GM12878 (cell line): Measurements from ENCODE around the gene GTSF1L. TPM values are rescaled to one million over a fixed set of nuclear protein-coding genes. Genes with fewer than 3 reads are reported as not detected.

Experiments
- BACH1 ChIP-seq: fragments of 450-650 bp; IDR thresholded peaks from 2 replicates; pipeline ENCODE4 v1.6.1; 2017; ENCODE audit warnings: mild to moderate bottlenecking, borderline replicate concordance
- CREM ChIP-seq: IDR thresholded peaks from 2 replicates; pipeline ENCODE4 v1.6.1; 2014; ENCODE audit warnings: antibody characterized with exemption, low read depth
- DPF2 ChIP-seq: fragments of 450-650 bp; IDR thresholded peaks from 2 replicates; pipeline ENCODE4 v1.6.1; 2017; ENCODE audit warnings: mild to moderate bottlenecking
- NFIC ChIP-seq: IDR thresholded peaks from 2 replicates; pipeline ENCODE4 v1.6.1; 2012; ENCODE audit warnings: low read depth, mild to moderate bottlenecking, inconsistent platforms, low read length, moderate library complexity
- NFYB ChIP-seq: IDR thresholded peaks from 2 replicates; pipeline ENCODE4 v1.6.1; 2011; ENCODE audit warnings: low read depth, mild to moderate bottlenecking, low read length, improper control_type of control experiment, moderate library complexity; ENCODE audit not compliant: insufficient read depth
- NKRF ChIP-seq: fragments of 450-650 bp; conservative IDR thresholded peaks from 2 replicates; pipeline ENCODE4 v1.6.1; 2017; ENCODE audit warnings: mild to moderate bottlenecking, moderate library complexity
- RAD51 ChIP-seq: fragments of 450-650 bp; IDR thresholded peaks from 2 replicates; pipeline ENCODE4 v1.6.1; 2016; ENCODE audit warnings: moderate library complexity, mild to moderate bottlenecking, inconsistent platforms
- RBBP5 ChIP-seq: fragments of 200-600 bp; sonication (generic); conservative IDR thresholded peaks from 2 replicates; pipeline ENCODE4 v1.6.1; 2016
- SMC3 ChIP-seq: IDR thresholded peaks from 2 replicates; pipeline ENCODE4 v1.6.1; 2011; ENCODE audit warnings: low read length, improper control_type of control experiment, borderline replicate concordance
- SRF ChIP-seq, 2 experiments: IDR thresholded peaks; 2 replicates each; pipeline ENCODE4 v1.6.1; 2011; ENCODE audit warnings: low read depth in 2 of 2, low read length in 2 of 2, mild to moderate bottlenecking in 1 of 2, moderate library complexity in 1 of 2
- TCF3 ChIP-seq: IDR thresholded peaks from 2 replicates; pipeline ENCODE4 v1.6.1; 2012; ENCODE audit warnings: low read depth, mild to moderate bottlenecking, low read length, borderline replicate concordance; ENCODE audit not compliant: insufficient read depth
- USF1 ChIP-seq: IDR thresholded peaks from 2 replicates; pipeline ENCODE4 v1.6.1; 2011; ENCODE audit warnings: borderline replicate concordance, low read depth, mild to moderate bottlenecking, moderate library complexity, mixed read lengths, low read length; ENCODE audit not compliant: insufficient read depth; ENCODE audit errors: extremely low read length
- WRNIP1 ChIP-seq: IDR thresholded peaks from 2 replicates; pipeline ENCODE4 v1.6.1; 2011; ENCODE audit warnings: low read depth, low read length, improper control_type of control experiment, borderline replicate concordance
- YBX1 ChIP-seq: fragments of 450-650 bp; IDR thresholded peaks from 2 replicates; pipeline ENCODE4 v1.6.1; 2016; ENCODE audit warnings: antibody characterized with exemption
- ZBTB33 ChIP-seq: fragments of 450-650 bp; IDR thresholded peaks from 2 replicates; pipeline ENCODE4 v1.6.1; 2017; ENCODE audit warnings: mild to moderate bottlenecking
- ZNF592 ChIP-seq: fragments of 450-650 bp; IDR thresholded peaks from 2 replicates; pipeline ENCODE4 v1.6.1; 2017; ENCODE audit warnings: mild to moderate bottlenecking, moderate library complexity
- ZNF622 ChIP-seq: fragments of 450-650 bp; IDR thresholded peaks from 2 replicates; pipeline ENCODE4 v1.6.1; 2017; ENCODE audit warnings: mild to moderate bottlenecking, inconsistent platforms
- ZZZ3 ChIP-seq: IDR thresholded peaks from 2 replicates; pipeline ENCODE4 v1.6.1; 2011; ENCODE audit warnings: low read depth; ENCODE audit not compliant: control insufficient read depth, insufficient read length
- polyA plus RNA-seq, 11 experiments: library from polyadenylated mRNA; depleted of rRNA in 4 of 11; unstranded in 6 of 11; stranded (reverse) in 5 of 11; fragments of >200 nt; fragmentation: Nextera tagmentation in 4 of 11; fragmentation: Illumina TruSeq in 1 of 11; extraction: Ambion mirVana in 4 of 11; extraction: Trizol in 1 of 11; gene quantifications; 1 replicate in 1 of 11; 2 replicates in 10 of 11; pipeline versions ENCODE4 v1.2.1 to v1.2.3, GENCODE V29; 2011 to 2016; ENCODE audit warnings: inconsistent platforms in 2 of 11, missing spikeins in 2 of 11, low read depth in 1 of 11
- total RNA-seq, 4 experiments: library from RNA; depleted of rRNA in 3 of 4; stranded (reverse); fragments of >200 nt in 3 of 4; fragmentation: Illumina TruSeq in 1 of 4; extraction: Trizol in 1 of 4; gene quantifications; 2 replicates each; pipeline versions ENCODE4 v1.2.1 to v1.2.3, GENCODE V29; 2013 to 2021
- TF ChIP-seq, protein P1 (sequence below): IDR thresholded peaks from 2 replicates; pipeline ENCODE4 v1.6.1; 2011; ENCODE audit warnings: mild to moderate bottlenecking, low read depth, low read length, moderate library complexity; ENCODE audit not compliant: insufficient replicate concordance

Gene GTSF1L
- total and polyA plus RNA-seq, 10 of the 15 experiments (the other 5 are each of a cell fraction or from before 2014, with no cell fraction given) = 0.56 to 2.4 (median 1.3) TPM

DNA sequence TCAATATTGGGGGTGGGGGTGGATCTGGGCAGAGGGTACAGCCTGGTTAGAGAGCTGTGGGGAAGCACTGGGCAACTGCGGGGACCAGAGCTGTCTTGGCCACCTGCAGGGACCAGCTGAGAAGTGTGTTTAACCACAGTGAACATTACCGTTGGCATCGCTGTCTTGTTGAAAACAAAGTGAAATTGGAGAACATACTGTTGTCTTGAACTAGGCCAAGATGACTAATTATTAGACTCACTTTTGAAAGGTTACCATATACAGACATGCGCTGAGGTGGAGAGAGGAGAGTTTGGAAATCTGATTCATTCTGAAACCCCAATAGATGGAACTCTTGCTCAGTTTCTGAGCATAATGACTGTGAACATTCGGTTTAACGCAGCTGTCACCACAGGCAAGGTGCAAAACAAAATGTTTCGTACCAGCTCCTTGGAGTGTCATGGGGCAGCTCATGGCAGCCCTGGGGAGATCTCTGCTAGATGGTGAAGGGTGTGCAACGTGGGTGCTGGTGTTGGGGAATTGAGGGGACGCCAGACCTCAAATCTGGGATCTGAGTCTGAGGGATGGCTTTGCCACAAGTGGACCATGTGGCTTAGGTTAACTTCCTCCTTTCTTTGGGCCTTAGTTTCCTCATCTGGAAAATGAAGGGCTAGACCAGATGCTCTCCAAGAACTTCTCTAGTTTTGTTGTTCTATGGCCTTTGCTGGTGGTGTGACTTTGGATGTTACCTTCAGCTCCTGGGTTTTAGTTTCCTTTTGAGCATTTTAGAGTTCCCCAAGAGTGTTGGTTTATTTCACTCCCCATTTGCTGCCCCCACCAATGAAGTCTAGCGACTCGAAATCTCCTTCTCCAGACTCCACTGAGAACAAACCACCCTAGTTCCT is 24.6 kb upstream of the GTSF1L start (continued):
- no peak for TF ChIP-seq ZBTB33
- no peak for TF ChIP-seq RBBP5
- TF ChIP-seq ZZZ3 = no peak
- TF ChIP-seq TCF3 = peak; percentile 96
- TF ChIP-seq BACH1 = peak; percentile 55; the same call in 1 of the 2 replicates
- peak; percentile 29; the same call in 1 of the 2 replicates for TF ChIP-seq NKRF
- TF ChIP-seq SRF (IDR thresholded peaks at IDR 0.05; ENCODE audit: low read depth in 2 of 2, low read length in 2 of 2) = peak; percentile 57 to 94; a peak in 3 of 4 replicates
- TF ChIP-seq WRNIP1 = no peak; the same call in 1 of the 2 replicates
- peak; percentile 99 for TF ChIP-seq DPF2
- no peak; the same call in 1 of the 2 replicates for TF ChIP-seq SMC3
- TF ChIP-seq, protein P1, sequence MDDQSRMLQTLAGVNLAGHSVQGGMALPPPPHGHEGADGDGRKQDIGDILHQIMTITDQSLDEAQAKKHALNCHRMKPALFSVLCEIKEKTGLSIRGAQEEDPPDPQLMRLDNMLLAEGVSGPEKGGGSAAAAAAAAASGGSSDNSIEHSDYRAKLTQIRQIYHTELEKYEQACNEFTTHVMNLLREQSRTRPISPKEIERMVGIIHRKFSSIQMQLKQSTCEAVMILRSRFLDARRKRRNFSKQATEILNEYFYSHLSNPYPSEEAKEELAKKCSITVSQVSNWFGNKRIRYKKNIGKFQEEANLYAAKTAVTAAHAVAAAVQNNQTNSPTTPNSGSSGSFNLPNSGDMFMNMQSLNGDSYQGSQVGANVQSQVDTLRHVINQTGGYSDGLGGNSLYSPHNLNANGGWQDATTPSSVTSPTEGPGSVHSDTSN = peak; percentile 6
- TF ChIP-seq RAD51 = no peak
- no peak for TF ChIP-seq YBX1
- peak; percentile 94 for TF ChIP-seq CREM
- no peak for TF ChIP-seq ZNF622
- peak; percentile 71 for TF ChIP-seq ZNF592
- TF ChIP-seq NFIC = peak; percentile 98
- TF ChIP-seq NFYB = no peak
- no peak for TF ChIP-seq USF1
